ENCODE results near the gene DDN. TPM values are rescaled to one million over a fixed set of nuclear protein-coding genes. Genes with fewer than 3 reads are reported as not detected.
A peak's percentile ranks its signal among the peaks of the same experiment; 100 is the strongest.

Gene DDN
- total and polyA plus RNA-seq, 9 of the 15 experiments (the other 6 are each of a cell fraction or from before 2014, with no cell fraction given) = 0.03 to 3.6 (median 1.6) TPM

DNA sequence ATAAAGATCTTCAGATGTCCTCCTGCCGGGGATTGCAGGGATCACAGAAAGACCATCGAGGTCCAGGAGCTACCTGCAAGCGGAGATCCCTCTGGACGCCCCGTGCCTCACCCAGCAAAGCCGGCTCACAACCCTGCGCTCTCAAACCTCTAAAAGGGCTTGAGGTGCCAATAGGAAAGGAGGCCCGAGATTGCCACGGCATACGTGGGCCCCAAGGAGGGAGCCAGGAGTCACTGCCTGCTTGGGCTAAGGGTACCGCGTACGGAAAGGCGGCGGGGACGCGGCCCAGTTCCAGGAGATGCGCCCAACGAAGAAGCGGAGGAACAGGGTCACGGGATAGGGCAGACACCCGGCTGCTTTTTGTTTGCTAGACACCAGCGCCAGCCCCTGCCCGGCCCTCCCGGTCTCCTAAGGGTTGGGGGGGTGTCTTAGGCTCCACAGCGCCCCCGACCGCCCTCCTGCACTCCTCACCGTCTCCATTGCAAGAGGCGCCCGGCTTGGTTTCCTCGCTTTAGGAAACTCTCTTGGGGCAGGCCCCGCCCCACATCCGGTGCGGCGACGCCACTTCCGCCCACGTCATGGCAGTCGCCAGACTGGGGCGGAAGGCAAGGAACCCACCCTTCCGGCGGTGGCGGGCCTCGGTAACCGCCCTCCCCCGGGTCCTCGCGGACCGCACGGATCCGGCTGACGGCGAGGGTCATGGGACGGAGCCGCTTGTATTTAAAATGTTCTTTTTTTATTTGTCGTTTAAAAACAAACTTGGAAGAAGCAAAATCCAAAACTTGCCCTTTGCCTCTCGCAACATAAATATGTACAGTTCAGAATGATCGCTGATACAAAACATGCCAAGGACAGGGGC lies 19.3 kb upstream of the DDN start, which contains the start of gene PRKAG1 (continued):
- TF ChIP-seq HMGN3 (IDR thresholded peaks at IDR 0.05; ENCODE audit: borderline replicate concordance, extremely low read depth, insufficient read length, low read depth, low read length) (peak; percentile 93), ZNF707 (CRISPR knock-in tag; conservative IDR thresholded peaks at IDR 0.05) (peak; percentile 13; the same call in 1 of the 2 replicates), NFATC3 (IDR thresholded peaks at IDR 0.05) (no peak), ELF2 (CRISPR knock-in tag; IDR thresholded peaks at IDR 0.05) (0 out of 2 replicates have a peak, but pooled peaks have one; percentile 41), RHOXF2B (CRISPR knock-in tag; conservative IDR thresholded peaks at IDR 0.05) (no peak), CREM (IDR thresholded peaks at IDR 0.05; ENCODE audit: low read depth) (peak; percentile 96), TAF7 (tag; IDR thresholded peaks at IDR 0.05) (no peak; the same call in none of the 2 replicates), ZNF174 (CRISPR knock-in tag; IDR thresholded peaks at IDR 0.05) (no peak), ATF7 (IDR thresholded peaks at IDR 0.05) (peak; percentile 90), MED1 (CRISPR knock-in tag; IDR thresholded peaks at IDR 0.05; ENCODE audit: borderline replicate concordance) (no peak), PHTF2 (CRISPR knock-in tag; IDR thresholded peaks at IDR 0.05) (no peak; the same call in 1 of the 2 replicates), BRD9 (IDR thresholded peaks at IDR 0.05; ENCODE audit: low read depth, partially characterized antibody) (peak; percentile 64), KLF1 (tag; IDR thresholded peaks at IDR 0.05) (peak; percentile 93)
- TF ChIP-seq, protein P1, sequence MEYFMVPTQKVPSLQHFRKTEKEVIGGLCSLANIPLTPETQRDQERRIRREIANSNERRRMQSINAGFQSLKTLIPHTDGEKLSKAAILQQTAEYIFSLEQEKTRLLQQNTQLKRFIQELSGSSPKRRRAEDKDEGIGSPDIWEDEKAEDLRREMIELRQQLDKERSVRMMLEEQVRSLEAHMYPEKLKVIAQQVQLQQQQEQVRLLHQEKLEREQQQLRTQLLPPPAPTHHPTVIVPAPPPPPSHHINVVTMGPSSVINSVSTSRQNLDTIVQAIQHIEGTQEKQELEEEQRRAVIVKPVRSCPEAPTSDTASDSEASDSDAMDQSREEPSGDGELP (CRISPR knock-in tag; IDR thresholded peaks at IDR 0.05; ENCODE audit: borderline replicate concordance) = peak; percentile 85
- TF ChIP-seq, protein P2, sequence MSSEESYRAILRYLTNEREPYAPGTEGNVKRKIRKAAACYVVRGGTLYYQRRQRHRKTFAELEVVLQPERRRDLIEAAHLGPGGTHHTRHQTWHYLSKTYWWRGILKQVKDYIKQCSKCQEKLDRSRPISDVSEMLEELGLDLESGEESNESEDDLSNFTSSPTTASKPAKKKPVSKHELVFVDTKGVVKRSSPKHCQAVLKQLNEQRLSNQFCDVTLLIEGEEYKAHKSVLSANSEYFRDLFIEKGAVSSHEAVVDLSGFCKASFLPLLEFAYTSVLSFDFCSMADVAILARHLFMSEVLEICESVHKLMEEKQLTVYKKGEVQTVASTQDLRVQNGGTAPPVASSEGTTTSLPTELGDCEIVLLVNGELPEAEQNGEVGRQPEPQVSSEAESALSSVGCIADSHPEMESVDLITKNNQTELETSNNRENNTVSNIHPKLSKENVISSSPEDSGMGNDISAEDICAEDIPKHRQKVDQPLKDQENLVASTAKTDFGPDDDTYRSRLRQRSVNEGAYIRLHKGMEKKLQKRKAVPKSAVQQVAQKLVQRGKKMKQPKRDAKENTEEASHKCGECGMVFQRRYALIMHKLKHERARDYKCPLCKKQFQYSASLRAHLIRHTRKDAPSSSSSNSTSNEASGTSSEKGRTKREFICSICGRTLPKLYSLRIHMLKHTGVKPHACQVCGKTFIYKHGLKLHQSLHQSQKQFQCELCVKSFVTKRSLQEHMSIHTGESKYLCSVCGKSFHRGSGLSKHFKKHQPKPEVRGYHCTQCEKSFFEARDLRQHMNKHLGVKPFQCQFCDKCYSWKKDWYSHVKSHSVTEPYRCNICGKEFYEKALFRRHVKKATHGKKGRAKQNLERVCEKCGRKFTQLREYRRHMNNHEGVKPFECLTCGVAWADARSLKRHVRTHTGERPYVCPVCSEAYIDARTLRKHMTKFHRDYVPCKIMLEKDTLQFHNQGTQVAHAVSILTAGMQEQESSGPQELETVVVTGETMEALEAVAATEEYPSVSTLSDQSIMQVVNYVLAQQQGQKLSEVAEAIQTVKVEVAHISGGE (CRISPR knock-in tag; IDR thresholded peaks at IDR 0.05) = peak; percentile 48 to 96 (median 80); a peak in 5 of 6 replicates
- TF ChIP-seq, protein P3, sequence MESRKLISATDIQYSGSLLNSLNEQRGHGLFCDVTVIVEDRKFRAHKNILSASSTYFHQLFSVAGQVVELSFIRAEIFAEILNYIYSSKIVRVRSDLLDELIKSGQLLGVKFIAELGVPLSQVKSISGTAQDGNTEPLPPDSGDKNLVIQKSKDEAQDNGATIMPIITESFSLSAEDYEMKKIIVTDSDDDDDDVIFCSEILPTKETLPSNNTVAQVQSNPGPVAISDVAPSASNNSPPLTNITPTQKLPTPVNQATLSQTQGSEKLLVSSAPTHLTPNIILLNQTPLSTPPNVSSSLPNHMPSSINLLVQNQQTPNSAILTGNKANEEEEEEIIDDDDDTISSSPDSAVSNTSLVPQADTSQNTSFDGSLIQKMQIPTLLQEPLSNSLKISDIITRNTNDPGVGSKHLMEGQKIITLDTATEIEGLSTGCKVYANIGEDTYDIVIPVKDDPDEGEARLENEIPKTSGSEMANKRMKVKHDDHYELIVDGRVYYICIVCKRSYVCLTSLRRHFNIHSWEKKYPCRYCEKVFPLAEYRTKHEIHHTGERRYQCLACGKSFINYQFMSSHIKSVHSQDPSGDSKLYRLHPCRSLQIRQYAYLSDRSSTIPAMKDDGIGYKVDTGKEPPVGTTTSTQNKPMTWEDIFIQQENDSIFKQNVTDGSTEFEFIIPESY (CRISPR knock-in tag; IDR thresholded peaks at IDR 0.05) = no peak

Measured in K562 (cell line).